IPS-NIHi11 (cell line): ENCODE results near the gene C19orf33.

ENCODE experiments used
- DNase-seq: peaks from one replicate; pipeline ENCODE4 v3.0.0; 2012; ENCODE audit warnings: mixed read lengths, low spot score

Gene C19orf33

GRCh38 chr19:38280030-38280921, 23.8 kb upstream of the C19orf33 start:
- DNase-seq, result no peak

GRCh38 chr19:38281811-38282566, 22.1 kb upstream of the C19orf33 start:
- DNase-seq, result no peak

GRCh38 chr19:38283271-38283670, 20.8 kb upstream of the C19orf33 start:
- DNase-seq, result no peak

GRCh38 chr19:38284422-38284821, 19.6 kb upstream of the C19orf33 start:
- no peak for DNase-seq

GRCh38 chr19:38285567-38285966, 18.5 kb upstream of the C19orf33 start:
- no peak for DNase-seq

GRCh38 chr19:38287604-38288003, 16.4 kb upstream of the C19orf33 start:
- no peak for DNase-seq

- DNase-seq, result no peak
These were observed 15.8 kb upstream of the C19orf33 start for GRCh38 chr19:38288123-38288855.

- DNase-seq, result no peak
These were observed 14.1 kb upstream of the C19orf33 start for GRCh38 chr19:38289955-38290354.

- peak; percentile 18 for DNase-seq
These were observed 13.4 kb upstream of the C19orf33 start for GRCh38 chr19:38290631-38291147.

- DNase-seq, result no peak
These were observed 12.2 kb upstream of the C19orf33 start for GRCh38 chr19:38291855-38292254.

GRCh38 chr19:38293281-38293680, 10.8 kb upstream of the C19orf33 start:
- DNase-seq, result no peak

- no peak for DNase-seq
These were observed 10.0 kb upstream of the C19orf33 start for GRCh38 chr19:38294090-38294489.

GRCh38 chr19:38298821-38299680, 5.0 kb upstream of the C19orf33 start:
- DNase-seq, result no peak

GRCh38 chr19:38304352-38304865, 358 bp downstream of the C19orf33 start:
- peak; percentile 38 for DNase-seq

GRCh38 chr19:38304866-38305429, 897 bp downstream of the C19orf33 start:
- peak; percentile 98 for DNase-seq

GRCh38 chr19:38306236-38306635, 2.2 kb downstream of the C19orf33 start:
- DNase-seq, result no peak

GRCh38 chr19:38307076-38307475, 3.0 kb downstream of the C19orf33 start:
- no peak for DNase-seq

GRCh38 chr19:38307597-38307996, 3.5 kb downstream of the C19orf33 start:
- DNase-seq, result no peak

GRCh38 chr19:38308006-38308766, 4.1 kb downstream of the C19orf33 start:
- DNase-seq, result no peak
